Ovary (tissue), 9 donors: Measurements from ENCODE around the gene KIRREL1. TPM values are rescaled to one million over a fixed set of nuclear protein-coding genes. Genes with fewer than 3 reads are reported as not detected.

Source experiments
- DNase-seq, 5 donors: peaks; one replicate each; pipeline ENCODE4 v3.0.0-alpha.2; 2019 to 2020
- H3K27ac ChIP-seq, 2 donors: fragments of 200-600 bp; one replicate each; pipeline versions ENCODE4 v1.5.1 to v1.8.0; 2019 to 2022
- H3K27me3 ChIP-seq: fragments of 200-600 bp; one replicate; pipeline ENCODE4 v1.8.0; 2022
- H3K36me3 ChIP-seq: fragments of 200-600 bp; sonication (generic); one replicate; pipeline ENCODE4 v1.5.1; 2019
- H3K4me1 ChIP-seq: one replicate; pipeline ENCODE4 v1.8.1; 2013; ENCODE audit warnings: mild to moderate bottlenecking, moderate library complexity; ENCODE audit not compliant: insufficient read depth
- H3K4me3 ChIP-seq: fragments of 200-600 bp; sonication (generic); one replicate; pipeline ENCODE4 v1.5.1; 2017
- H3K9me3 ChIP-seq, 2 donors: fragments of 200-600 bp in 1 of 2; sonication (generic) in 1 of 2; one replicate each; pipeline versions ENCODE4 v1.5.1 to v1.8.1; 2013 to 2019; ENCODE audit warnings: mild to moderate bottlenecking in 1 of 2, moderate library complexity in 1 of 2
- EP300 ChIP-seq: sonication (generic); formaldehyde crosslinking; IDR thresholded peaks from one replicate; pipeline ENCODE4 v1.6.1; 2017; ENCODE audit warnings: antibody characterized with exemption
- POLR2A ChIP-seq: fragments of 450-650 bp; IDR thresholded peaks from one replicate; pipeline ENCODE4 v1.6.1; 2017; ENCODE audit warnings: antibody characterized with exemption, mild to moderate bottlenecking, moderate library complexity
- WGBS, 3 donors: extraction: QIAGEN DNeasy Blood & Tissue Kit in 1 of 3; methylation state at CpG; one replicate each; pipeline versions ENCODE4 v1.1.5 to v1.1.7; 2013 to 2017; 5-methylcytosine and 5-hydroxymethylcytosine counted together
- intact Hi-C, 4 donors: fragments of 100-400 bp; cut with DNase I; formaldehyde crosslinking; loops; one replicate each; pipeline versions ENCODE4 v1.11.0 to v1.15.1; 2022 to 2023
- polyA plus RNA-seq, 2 donors: library from polyadenylated mRNA; stranded (reverse); fragments of 200-250 nt in 1 of 2; fragments of 350-450 nt in 1 of 2; fragmentation: Illumina TruSeq in 1 of 2; extraction: RNeasy Lipid Tissue Mini Kit (QIAGEN cat#74804) in 1 of 2; gene quantifications; one replicate each; pipeline ENCODE4 v1.2.3, GENCODE V29; 2013 to 2014
- total RNA-seq, 7 donors: library from RNA; depleted of rRNA in 2 of 7; stranded (reverse); fragments of >200 nt in 2 of 7; fragmentation: NEBNext Ultra II Directional in 3 of 7; extraction: Animal tissue kit (Norgen Biotek cat#: 25700) in 3 of 7; gene quantifications; one replicate each; pipeline versions ENCODE4 v1.1.0 to v1.2.4, GENCODE V29; 2016 to 2023
- TF ChIP-seq, protein P1 (sequence below), 3 donors: fragments of 450-650 bp in 2 of 3; fragments of 200-600 bp in 1 of 3; IDR thresholded peaks; one replicate each; pipeline versions ENCODE4 v1.5.1 to v1.8.0; 2016 to 2022; ENCODE audit warnings: antibody characterized with exemption in 3 of 3, mild to moderate bottlenecking in 1 of 3
- donor health status: DM: no; HTN: no; CAD: no; lungs with moderate emphysema.
- donor health status: DM: no; HTN: no; CAD: no.
- donor health status: Bipolar disorder and iron deficiency.
- donor health status: DM: yes; HTN: yes; CAD: no.
- donor health status: DM: no; HTN: no; CAD: no.
- donor health status: DM: yes; HTN: yes; CAD: no.

Gene KIRREL1
- total and polyA plus RNA-seq, 9 donors, result 29.9 to 90.0 (median 65.8) TPM

- H3K27ac ChIP-seq, result no peak overlapping the region
- H3K4me3 ChIP-seq, result no peak overlapping the region
- 50 to 52% (median 51%) methylated on average over 5 of the region's 5 CpGs for WGBS, 3 donors
- no peak for DNase-seq
- peaks cover 21% of the 10 kb centered on the region for H3K4me1 ChIP-seq
- TF ChIP-seq, protein P1, sequence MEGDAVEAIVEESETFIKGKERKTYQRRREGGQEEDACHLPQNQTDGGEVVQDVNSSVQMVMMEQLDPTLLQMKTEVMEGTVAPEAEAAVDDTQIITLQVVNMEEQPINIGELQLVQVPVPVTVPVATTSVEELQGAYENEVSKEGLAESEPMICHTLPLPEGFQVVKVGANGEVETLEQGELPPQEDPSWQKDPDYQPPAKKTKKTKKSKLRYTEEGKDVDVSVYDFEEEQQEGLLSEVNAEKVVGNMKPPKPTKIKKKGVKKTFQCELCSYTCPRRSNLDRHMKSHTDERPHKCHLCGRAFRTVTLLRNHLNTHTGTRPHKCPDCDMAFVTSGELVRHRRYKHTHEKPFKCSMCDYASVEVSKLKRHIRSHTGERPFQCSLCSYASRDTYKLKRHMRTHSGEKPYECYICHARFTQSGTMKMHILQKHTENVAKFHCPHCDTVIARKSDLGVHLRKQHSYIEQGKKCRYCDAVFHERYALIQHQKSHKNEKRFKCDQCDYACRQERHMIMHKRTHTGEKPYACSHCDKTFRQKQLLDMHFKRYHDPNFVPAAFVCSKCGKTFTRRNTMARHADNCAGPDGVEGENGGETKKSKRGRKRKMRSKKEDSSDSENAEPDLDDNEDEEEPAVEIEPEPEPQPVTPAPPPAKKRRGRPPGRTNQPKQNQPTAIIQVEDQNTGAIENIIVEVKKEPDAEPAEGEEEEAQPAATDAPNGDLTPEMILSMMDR (IDR thresholded peaks at IDR 0.05), result no peak
- TF ChIP-seq EP300, result no peak
- H3K9me3 ChIP-seq, result no peaks in the 10 kb centered on the region
- intact Hi-C loops, result no loop called here
- no peaks in the 10 kb centered on the region for H3K27me3 ChIP-seq
- no peaks in the 10 kb centered on the region for H3K36me3 ChIP-seq
Measured at GRCh38 chr1:158049853-158050252, 56.4 kb downstream of the KIRREL1 start.

DNA sequence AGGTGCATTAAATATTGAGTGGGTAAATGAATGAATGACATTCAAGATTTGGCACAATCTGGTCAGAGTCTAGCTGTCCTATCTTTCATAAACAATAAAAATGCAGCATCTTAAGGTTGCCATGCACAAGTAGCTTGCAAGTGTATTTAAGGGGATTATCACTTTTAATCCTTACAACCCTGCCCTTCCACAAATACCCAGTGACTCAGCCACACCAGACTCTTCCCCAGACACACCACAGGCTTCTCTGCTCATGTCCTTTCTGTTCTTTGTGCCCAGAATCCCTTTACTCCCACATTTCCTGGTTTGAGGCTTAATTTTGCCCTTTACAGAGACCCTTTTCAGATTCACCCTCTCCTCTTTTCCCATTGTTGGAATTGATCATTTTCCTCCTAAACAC is 59.8 kb downstream of the KIRREL1 start:
- Histone ChIP-seq H3K9me3 (no peaks in the 10 kb centered on the region), H3K4me3 (no peak overlapping the region), H3K27me3 (no peaks in the 10 kb centered on the region), H3K27ac (no peak overlapping the region), H3K4me1 (peaks cover 14% of the 10 kb centered on the region), H3K36me3 (no peaks in the 10 kb centered on the region)
- no peak for DNase-seq
- intact Hi-C loops, result no loop called here
- TF ChIP-seq EP300, result no peak
- TF ChIP-seq, protein P1 (IDR thresholded peaks at IDR 0.05), result no peak
- TF ChIP-seq POLR2A, result no peak

DNA sequence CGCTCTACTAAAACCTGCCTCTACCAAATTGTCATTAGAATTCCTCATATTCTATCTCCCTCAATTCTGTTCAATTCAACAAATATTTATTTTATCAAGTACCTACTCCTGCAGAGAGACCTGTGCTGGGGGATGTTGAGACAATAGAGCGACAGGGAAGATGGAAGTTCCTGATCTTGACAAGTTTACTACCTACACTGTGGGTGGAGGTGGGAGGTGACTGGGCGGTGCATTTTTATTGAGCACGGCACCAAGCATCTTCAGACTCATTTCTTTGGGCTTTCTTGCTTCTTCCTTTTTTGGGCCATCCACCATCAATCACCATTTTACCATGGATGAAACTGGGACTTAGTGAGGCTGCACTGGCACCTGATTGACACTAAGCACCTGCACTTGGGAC is 61.3 kb downstream of the KIRREL1 start:
- Histone ChIP-seq H3K4me3 (no peak overlapping the region), H3K36me3 (no peaks in the 10 kb centered on the region), H3K4me1 (peaks cover 11% of the 10 kb centered on the region), H3K27me3 (no peaks in the 10 kb centered on the region), H3K9me3 (no peaks in the 10 kb centered on the region), H3K27ac (no peak overlapping the region)
- TF ChIP-seq EP300 (no peak), POLR2A (no peak)
- TF ChIP-seq, protein P1 (IDR thresholded peaks at IDR 0.05), result no peak
- intact Hi-C loops, result no loop called here
- WGBS, 3 donors, result 92 to 99% (median 96%) methylated on average over 4 of the region's 4 CpGs
- no peak for DNase-seq

GRCh38 chr1:158055854-158056253 is 62.4 kb downstream of the KIRREL1 start:
- Histone ChIP-seq H3K4me1 (peaks cover 13% of the 10 kb centered on the region), H3K27me3 (no peaks in the 10 kb centered on the region), H3K36me3 (no peaks in the 10 kb centered on the region), H3K4me3 (no peak overlapping the region), H3K27ac (no peak overlapping the region), H3K9me3 (no peaks in the 10 kb centered on the region)
- intact Hi-C loops, result no loop called here
- no peak for DNase-seq
- 83 to 85% (median 84%) methylated on average over 4 of the region's 4 CpGs for WGBS, 3 donors
- TF ChIP-seq POLR2A (no peak), EP300 (no peak)
- TF ChIP-seq, protein P1 (IDR thresholded peaks at IDR 0.05), result no peak

GRCh38 chr1:158056498-158056897 is 63.1 kb downstream of the KIRREL1 start:
- TF ChIP-seq, protein P1 (IDR thresholded peaks at IDR 0.05), result no peak
- TF ChIP-seq EP300, result no peak
- TF ChIP-seq POLR2A, result no peak
- no peaks in the 10 kb centered on the region for H3K27me3 ChIP-seq
- no peak overlapping the region for H3K4me3 ChIP-seq
- intact Hi-C loops, result no loop called here
- no peak for DNase-seq
- no peak overlapping the region for H3K27ac ChIP-seq
- H3K4me1 ChIP-seq, result peaks cover 13% of the 10 kb centered on the region
- no peaks in the 10 kb centered on the region for H3K9me3 ChIP-seq
- no peaks in the 10 kb centered on the region for H3K36me3 ChIP-seq
- 48 to 58% (median 56%) methylated on average over 5 of the region's 5 CpGs for WGBS, 3 donors
